ENCODE measurements around the gene NRROS.
"Not testable (repeated sequence)": the region's sequence is repeated elsewhere in the genome, so short reads cannot be mapped to it uniquely, and the experiment has no call there.

NRROS gene

GRCh38 chr3:196615234-196615633, 24.3 kb upstream of the NRROS start:
- not testable (repeated sequence) for H3K36me3 Mint-ChIP-seq; ATAC-seq (ENCODE audit: low read depth); H3K9me3 Mint-ChIP-seq; H3K4me3 Mint-ChIP-seq; H3K4me1 Mint-ChIP-seq; H3K27me3 Mint-ChIP-seq; DNase-seq (ENCODE audit: low spot score in 2 of 2); H3K27ac Mint-ChIP-seq

GRCh38 chr3:196617256-196617655, 22.2 kb upstream of the NRROS start:
- H3K27ac Mint-ChIP-seq: no peak overlapping the region
- no peak for ATAC-seq (ENCODE audit: low read depth)
- DNase-seq (ENCODE audit: low spot score in 2 of 2): no peak
- no peaks in the 10 kb centered on the region for H3K36me3 Mint-ChIP-seq
- H3K27me3 Mint-ChIP-seq: no peaks in the 10 kb centered on the region
- H3K9me3 Mint-ChIP-seq: no peaks in the 10 kb centered on the region
- no peak overlapping the region for H3K4me3 Mint-ChIP-seq
- H3K4me1 Mint-ChIP-seq: peaks cover 8% of the 10 kb centered on the region

- DNase-seq (ENCODE audit: low spot score in 2 of 2) (no peak), ATAC-seq (ENCODE audit: low read depth) (no peak)
- H3K4me3 Mint-ChIP-seq: no peak overlapping the region
- H3K4me1 Mint-ChIP-seq: peaks cover 5% of the 10 kb centered on the region
- no peaks in the 10 kb centered on the region for H3K36me3 Mint-ChIP-seq
- H3K27me3 Mint-ChIP-seq: no peaks in the 10 kb centered on the region
- H3K27ac Mint-ChIP-seq: peak overlapping the region; percentile 35
- no peaks in the 10 kb centered on the region for H3K9me3 Mint-ChIP-seq
Observed at GRCh38 chr3:196619223-196619622, 20.3 kb upstream of the NRROS start.

- H3K27me3 Mint-ChIP-seq; H3K36me3 Mint-ChIP-seq; H3K4me3 Mint-ChIP-seq; DNase-seq (ENCODE audit: low spot score in 2 of 2); H3K9me3 Mint-ChIP-seq; ATAC-seq (ENCODE audit: low read depth); H3K4me1 Mint-ChIP-seq: not testable (repeated sequence)
- H3K27ac Mint-ChIP-seq: peak overlapping the region; percentile 87
Observed at GRCh38 chr3:196619627-196620026, 19.9 kb upstream of the NRROS start.

- peak overlapping the region; percentile 87 for H3K27ac Mint-ChIP-seq
- peaks cover 12% of the 10 kb centered on the region for H3K4me1 Mint-ChIP-seq
- DNase-seq (ENCODE audit: low spot score in 2 of 2) (no peak), ATAC-seq (ENCODE audit: low read depth) (no peak)
- H3K27me3 Mint-ChIP-seq: no peaks in the 10 kb centered on the region
- H3K36me3 Mint-ChIP-seq: no peaks in the 10 kb centered on the region
- no peaks in the 10 kb centered on the region for H3K9me3 Mint-ChIP-seq
- no peak overlapping the region for H3K4me3 Mint-ChIP-seq
Observed at GRCh38 chr3:196620161-196620604, 19.3 kb upstream of the NRROS start.

GRCh38 chr3:196620684-196621083, 18.8 kb upstream of the NRROS start:
- no peak for DNase-seq (ENCODE audit: low spot score in 2 of 2)
- Mint-ChIP-seq H3K27ac (peak overlapping the region; percentile 87), H3K4me1 (peaks cover 15% of the 10 kb centered on the region), H3K9me3 (no peaks in the 10 kb centered on the region), H3K4me3 (no peak overlapping the region), H3K36me3 (no peaks in the 10 kb centered on the region), H3K27me3 (no peaks in the 10 kb centered on the region)
- no peak for ATAC-seq (ENCODE audit: low read depth)

- Mint-ChIP-seq H3K4me3 (no peak overlapping the region), H3K9me3 (no peaks in the 10 kb centered on the region), H3K36me3 (no peaks in the 10 kb centered on the region), H3K27me3 (no peaks in the 10 kb centered on the region), H3K4me1 (peaks cover 15% of the 10 kb centered on the region), H3K27ac (no peak overlapping the region)
- no peak for ATAC-seq (ENCODE audit: low read depth)
- DNase-seq (ENCODE audit: low spot score in 2 of 2): no peak
Observed at GRCh38 chr3:196621611-196622010, 17.9 kb upstream of the NRROS start.

- Mint-ChIP-seq H3K9me3 (no peaks in the 10 kb centered on the region), H3K27ac (peak overlapping the region; percentile 88), H3K36me3 (no peaks in the 10 kb centered on the region), H3K4me3 (peak overlapping the region; percentile 81), H3K27me3 (no peaks in the 10 kb centered on the region), H3K4me1 (peaks cover 15% of the 10 kb centered on the region)
- ATAC-seq (ENCODE audit: low read depth) (peak; percentile 99), DNase-seq (ENCODE audit: low spot score in 2 of 2) (peak in 1 of 2 donors; percentile 61)
Observed at GRCh38 chr3:196624067-196624790, 15.3 kb upstream of the NRROS start.

GRCh38 chr3:196624907-196625306, 14.6 kb upstream of the NRROS start:
- Mint-ChIP-seq H3K27me3 (no peaks in the 10 kb centered on the region), H3K4me1 (peaks cover 16% of the 10 kb centered on the region), H3K9me3 (no peaks in the 10 kb centered on the region), H3K4me3 (peak overlapping the region; percentile 81), H3K27ac (peak overlapping the region; percentile 88), H3K36me3 (no peaks in the 10 kb centered on the region)
- DNase-seq (ENCODE audit: low spot score in 2 of 2) (no peak), ATAC-seq (ENCODE audit: low read depth) (no peak)

GRCh38 chr3:196625331-196625730, 14.2 kb upstream of the NRROS start:
- H3K36me3 Mint-ChIP-seq: no peaks in the 10 kb centered on the region
- no peak overlapping the region for H3K4me3 Mint-ChIP-seq
- H3K27me3 Mint-ChIP-seq: no peaks in the 10 kb centered on the region
- H3K9me3 Mint-ChIP-seq: no peaks in the 10 kb centered on the region
- DNase-seq (ENCODE audit: low spot score in 2 of 2) (no peak), ATAC-seq (ENCODE audit: low read depth) (no peak)
- peak overlapping the region; percentile 40 for H3K27ac Mint-ChIP-seq
- H3K4me1 Mint-ChIP-seq: peaks cover 14% of the 10 kb centered on the region

- Mint-ChIP-seq H3K9me3 (no peaks in the 10 kb centered on the region), H3K4me1 (peaks cover 22% of the 10 kb centered on the region), H3K27ac (no peak overlapping the region), H3K4me3 (no peak overlapping the region), H3K36me3 (no peaks in the 10 kb centered on the region), H3K27me3 (no peaks in the 10 kb centered on the region)
- ATAC-seq (ENCODE audit: low read depth) (no peak), DNase-seq (ENCODE audit: low spot score in 2 of 2) (no peak)
Observed at GRCh38 chr3:196627918-196628231, 11.6 kb upstream of the NRROS start.

- H3K9me3 Mint-ChIP-seq: no peaks in the 10 kb centered on the region
- no peak for ATAC-seq (ENCODE audit: low read depth)
Observed at GRCh38 chr3:196629228-196629627, 10.3 kb upstream of the NRROS start.

GRCh38 chr3:196631682-196632045, 7.8 kb upstream of the NRROS start:
- Mint-ChIP-seq H3K9me3 (no peaks in the 10 kb centered on the region), H3K4me3 (peak overlapping the region; percentile 97), H3K27ac (peak overlapping the region; percentile 97), H3K4me1 (peaks cover 36% of the 10 kb centered on the region), H3K27me3 (no peaks in the 10 kb centered on the region), H3K36me3 (no peaks in the 10 kb centered on the region)
- DNase-seq (ENCODE audit: low spot score in 2 of 2) (no peak), ATAC-seq (ENCODE audit: low read depth) (peak; percentile 1)

More at GRCh38 chr3:196629228-196629627, 10.3 kb upstream of the NRROS start:
- H3K27ac Mint-ChIP-seq: no peak overlapping the region
- H3K27me3 Mint-ChIP-seq: no peaks in the 10 kb centered on the region
- peaks cover 34% of the 10 kb centered on the region for H3K4me1 Mint-ChIP-seq
- H3K4me3 Mint-ChIP-seq: no peak overlapping the region
- no peaks in the 10 kb centered on the region for H3K36me3 Mint-ChIP-seq
- DNase-seq (ENCODE audit: low spot score in 2 of 2): no peak

- Mint-ChIP-seq H3K27ac (peak overlapping the region; percentile 97), H3K36me3 (no peaks in the 10 kb centered on the region), H3K9me3 (no peaks in the 10 kb centered on the region), H3K4me1 (peaks cover 36% of the 10 kb centered on the region), H3K4me3 (peak overlapping the region; percentile 97), H3K27me3 (no peaks in the 10 kb centered on the region)
- ATAC-seq (ENCODE audit: low read depth) (peak; percentile 70), DNase-seq (ENCODE audit: low spot score in 2 of 2) (peak; percentile 56 to 71)
Observed at GRCh38 chr3:196632046-196632751, 7.3 kb upstream of the NRROS start.

Data from memory B cell (primary cell).